Gastroesophageal sphincter (tissue), 4 donors: ENCODE measurements around the gene DYNC2I2. TPM values are rescaled to one million over a fixed set of nuclear protein-coding genes. Genes with fewer than 3 reads are reported as not detected.

Experiments
- ATAC-seq: fragments of 150-250 bp; one replicate; pipeline ENCODE4 v1.9.1; 2016; ENCODE audit warnings: mild to moderate bottlenecking, moderate library complexity
- H3K27ac ChIP-seq, 4 donors: fragments of 200-600 bp; sonication (generic) in 3 of 4; 1 replicate in 3 of 4; 2 replicates in 1 of 4; pipeline ENCODE4 v1.5.1; 2016 to 2019
- H3K27me3 ChIP-seq: fragments of 200-600 bp; sonication (generic); one replicate; pipeline ENCODE4 v1.5.1; 2019
- H3K36me3 ChIP-seq, 2 donors: fragments of 200-600 bp; sonication (generic); one replicate each; pipeline ENCODE4 v1.5.1; 2019; ENCODE audit warnings: control low read depth in 1 of 2
- H3K4me1 ChIP-seq, 3 donors: fragments of 200-600 bp; sonication (generic); 1 replicate in 2 of 3; 2 replicates in 1 of 3; pipeline ENCODE4 v1.5.1; 2016 to 2019; ENCODE audit warnings: control low read depth in 2 of 3
- H3K4me3 ChIP-seq, 2 donors: fragments of 200-600 bp; sonication (generic); one replicate each; pipeline ENCODE4 v1.5.1; 2019; ENCODE audit warnings: mild to moderate bottlenecking in 1 of 2, moderate library complexity in 1 of 2
- H3K9me3 ChIP-seq, 3 donors: fragments of 200-600 bp; sonication (generic); one replicate each; pipeline ENCODE4 v1.5.1; 2017 to 2019; ENCODE audit warnings: control low read depth in 2 of 3
- EP300 ChIP-seq: sonication (generic); formaldehyde crosslinking; IDR thresholded peaks from one replicate; pipeline ENCODE4 v1.6.1; 2017; ENCODE audit warnings: antibody characterized with exemption, mild to moderate bottlenecking
- POLR2A ChIP-seq, 2 donors: fragments of 450-650 bp; IDR thresholded peaks; one replicate each; pipeline ENCODE4 v1.6.1; 2017; ENCODE audit warnings: antibody characterized with exemption in 2 of 2, mild to moderate bottlenecking in 2 of 2, moderate library complexity in 1 of 2
- POLR2AphosphoS5 ChIP-seq: sonication (generic); formaldehyde crosslinking; IDR thresholded peaks from one replicate; pipeline ENCODE4 v1.6.1; 2017; ENCODE audit warnings: antibody characterized with exemption
- WGBS, 2 donors: methylation state at CpG; one replicate each; pipeline ENCODE4 v1.1.5; 2018; ENCODE audit warnings: low coverage in 1 of 2; 5-methylcytosine and 5-hydroxymethylcytosine counted together
- total RNA-seq, 4 donors: library from RNA; depleted of rRNA; stranded (reverse); fragments of >200 nt; gene quantifications; one replicate each; pipeline ENCODE4 v1.1.0, GENCODE V29; 2016
- TF ChIP-seq, protein P1 (sequence below), 4 experiments: fragments of 200-600 bp in 2 of 4; fragments of 450-650 bp in 2 of 4; sonication (generic) in 1 of 4; IDR thresholded peaks; one replicate each; pipeline ENCODE4 v1.5.1; 2017 to 2019; ENCODE audit warnings: antibody characterized with exemption in 4 of 4, mild to moderate bottlenecking in 2 of 4, moderate library complexity in 2 of 4

Gene DYNC2I2
- total RNA-seq, 4 donors from 2014 or later = 28.3 to 47.0 (median 37.7) TPM

DNA sequence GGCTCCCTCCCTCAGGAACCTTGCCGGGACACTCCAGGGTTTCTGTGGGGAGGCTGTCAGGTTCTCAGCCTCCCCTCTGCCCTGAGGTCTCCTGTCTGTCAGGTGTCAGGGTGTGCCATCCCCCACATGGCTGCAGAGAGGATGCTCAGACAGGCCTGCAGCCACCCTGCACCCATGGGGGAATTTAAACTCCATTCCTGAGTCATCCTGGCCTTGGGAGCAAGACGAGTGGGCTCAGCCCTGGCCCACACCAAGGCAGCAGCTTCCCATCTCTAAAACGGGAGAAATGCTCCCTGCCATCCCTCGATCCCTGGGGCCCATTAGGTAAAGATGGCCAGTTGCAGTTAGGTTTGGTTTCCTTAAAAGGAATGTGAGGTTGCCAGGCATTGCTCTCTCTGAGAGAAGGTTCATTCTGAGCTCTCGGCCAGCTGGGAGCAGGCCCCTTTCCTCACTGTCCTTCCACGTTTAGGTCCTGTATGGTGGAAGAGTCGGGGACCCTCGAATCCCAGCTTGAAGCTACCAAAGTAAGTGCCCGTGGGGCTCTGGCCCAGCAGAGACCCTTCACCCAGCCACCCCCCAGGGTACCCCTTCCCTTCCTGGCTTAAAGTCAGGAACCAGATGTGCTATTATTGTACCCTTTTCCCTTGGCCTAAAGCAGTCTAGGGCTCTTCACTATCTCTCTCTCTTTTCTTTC lies 26.6 kb downstream of the DYNC2I2 start:
- Histone ChIP-seq H3K4me3 (no peak overlapping the region), H3K4me1 (peaks cover 2 to 40% (median 18%) of the 10 kb centered on the region in 3 donors), H3K36me3 (peaks cover 0 to 98% of the 10 kb centered on the region in 2 donors), H3K27me3 (no peaks in the 10 kb centered on the region), H3K9me3 (no peaks in the 10 kb centered on the region), H3K27ac (peak overlapping the region in 2 of 4 donors; percentile 64 to 73)
- WGBS, 2 donors = 58 to 73% methylated on average over 3 to 5 of the region's 9 CpGs
- ATAC-seq = no peak
- TF ChIP-seq EP300 (no peak), POLR2A (IDR thresholded peaks at IDR 0.05) (no peak), POLR2AphosphoS5 (no peak)
- TF ChIP-seq, protein P1, sequence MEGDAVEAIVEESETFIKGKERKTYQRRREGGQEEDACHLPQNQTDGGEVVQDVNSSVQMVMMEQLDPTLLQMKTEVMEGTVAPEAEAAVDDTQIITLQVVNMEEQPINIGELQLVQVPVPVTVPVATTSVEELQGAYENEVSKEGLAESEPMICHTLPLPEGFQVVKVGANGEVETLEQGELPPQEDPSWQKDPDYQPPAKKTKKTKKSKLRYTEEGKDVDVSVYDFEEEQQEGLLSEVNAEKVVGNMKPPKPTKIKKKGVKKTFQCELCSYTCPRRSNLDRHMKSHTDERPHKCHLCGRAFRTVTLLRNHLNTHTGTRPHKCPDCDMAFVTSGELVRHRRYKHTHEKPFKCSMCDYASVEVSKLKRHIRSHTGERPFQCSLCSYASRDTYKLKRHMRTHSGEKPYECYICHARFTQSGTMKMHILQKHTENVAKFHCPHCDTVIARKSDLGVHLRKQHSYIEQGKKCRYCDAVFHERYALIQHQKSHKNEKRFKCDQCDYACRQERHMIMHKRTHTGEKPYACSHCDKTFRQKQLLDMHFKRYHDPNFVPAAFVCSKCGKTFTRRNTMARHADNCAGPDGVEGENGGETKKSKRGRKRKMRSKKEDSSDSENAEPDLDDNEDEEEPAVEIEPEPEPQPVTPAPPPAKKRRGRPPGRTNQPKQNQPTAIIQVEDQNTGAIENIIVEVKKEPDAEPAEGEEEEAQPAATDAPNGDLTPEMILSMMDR (IDR thresholded peaks at IDR 0.05) = no peak

DNA sequence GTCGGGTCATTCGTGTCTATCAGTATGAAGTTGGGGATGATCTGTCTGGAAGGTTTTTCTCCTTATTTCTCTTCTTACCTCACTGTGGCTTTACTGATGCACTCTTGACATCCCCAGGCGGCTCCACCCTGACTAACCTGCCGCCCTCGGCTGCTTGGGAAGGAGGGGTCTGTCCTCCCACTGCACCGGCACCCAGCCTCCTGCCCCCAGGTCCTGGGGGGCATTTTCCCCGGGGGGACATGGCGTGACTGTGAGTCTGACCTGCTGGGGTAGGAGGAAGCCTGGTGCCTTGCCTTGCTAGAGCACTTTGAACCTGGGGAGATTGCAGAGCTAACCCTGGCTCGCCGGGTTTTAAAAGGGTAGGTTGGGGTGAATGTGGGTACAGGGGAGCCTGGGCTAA lies 27.5 kb downstream of the DYNC2I2 start:
- no peak for TF ChIP-seq POLR2A (IDR thresholded peaks at IDR 0.05)
- TF ChIP-seq, protein P1 (IDR thresholded peaks at IDR 0.05) = no peak
- no peak for TF ChIP-seq POLR2AphosphoS5
- ATAC-seq = no peak
- peaks cover 0 to 100% of the 10 kb centered on the region in 2 donors for H3K36me3 ChIP-seq
- no peak overlapping the region for H3K4me3 ChIP-seq
- WGBS, 2 donors = 42 to 76% methylated on average over 2 to 6 of the region's 10 CpGs
- peaks cover 0 to 32% (median 10%) of the 10 kb centered on the region in 3 donors for H3K4me1 ChIP-seq
- peak overlapping the region in 3 of 4 donors; percentile 64 to 76 (median 73) for H3K27ac ChIP-seq
- H3K9me3 ChIP-seq = no peaks in the 10 kb centered on the region
- H3K27me3 ChIP-seq = no peaks in the 10 kb centered on the region

DNA sequence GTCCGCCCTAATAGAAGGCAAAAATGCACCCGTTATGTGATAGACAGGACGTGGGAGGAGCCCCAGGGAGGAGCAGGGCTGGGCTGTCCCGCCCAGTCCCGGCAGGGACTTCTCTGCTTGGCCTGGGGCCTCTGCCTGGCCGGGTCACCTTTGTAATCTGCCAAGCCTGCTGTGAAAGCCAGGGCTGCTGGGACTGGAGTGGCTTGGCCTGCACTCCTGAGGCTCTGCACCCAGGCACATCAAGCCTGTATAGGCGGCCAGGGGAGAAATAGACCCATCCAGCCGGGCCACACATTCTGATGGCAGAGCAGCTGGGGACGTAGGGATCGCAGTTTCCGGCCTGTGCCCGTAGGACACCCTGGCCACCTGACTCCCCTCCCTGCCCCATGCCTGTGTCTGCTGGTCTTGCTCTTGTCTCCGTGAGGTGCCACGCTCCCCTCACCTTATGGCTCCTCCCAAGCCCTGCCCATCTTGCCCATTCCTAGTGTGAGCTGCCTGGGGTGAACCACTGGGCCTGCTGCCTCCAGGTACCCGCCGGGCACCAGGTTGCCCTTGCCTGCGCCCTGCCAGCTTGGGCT lies 28.1 kb downstream of the DYNC2I2 start:
- peaks cover 0 to 100% of the 10 kb centered on the region in 2 donors for H3K36me3 ChIP-seq

DNA sequence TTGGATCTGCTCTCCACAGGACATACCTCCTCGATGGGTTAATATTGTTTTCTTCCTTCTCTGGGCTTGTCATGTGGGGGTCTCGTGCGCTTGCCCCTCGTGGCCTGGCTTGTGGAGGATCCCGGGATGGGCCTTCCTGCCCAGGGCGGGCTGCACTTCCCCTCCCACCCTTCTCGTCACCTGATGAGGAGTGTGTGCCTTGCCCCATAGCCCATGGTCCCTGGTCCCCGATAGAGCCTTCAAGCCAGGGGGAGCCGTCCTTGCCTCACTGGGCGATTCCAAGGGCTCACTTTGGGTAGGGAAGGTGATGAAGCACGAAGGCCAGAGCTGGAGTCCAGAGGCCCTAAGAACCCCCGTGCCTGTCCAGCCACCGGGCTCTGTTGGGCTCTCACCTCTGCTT lies 28.7 kb downstream of the DYNC2I2 start:
- Histone ChIP-seq H3K27ac (peak overlapping the region in 3 of 4 donors; percentile 64 to 76 (median 73)), H3K27me3 (no peaks in the 10 kb centered on the region), H3K36me3 (peaks cover 0 to 100% of the 10 kb centered on the region in 2 donors), H3K4me1 (peaks cover 0 to 28% (median 10%) of the 10 kb centered on the region in 3 donors), H3K4me3 (no peak overlapping the region), H3K9me3 (no peaks in the 10 kb centered on the region)
- TF ChIP-seq, protein P1 (IDR thresholded peaks at IDR 0.05) = no peak
- no peak for TF ChIP-seq POLR2A (IDR thresholded peaks at IDR 0.05)
- TF ChIP-seq POLR2AphosphoS5 = no peak
- no peak for TF ChIP-seq EP300
- ATAC-seq = no peak
- 54% methylated on average over 6 of the region's 13 CpGs; no CpG with 5 or more reads in 1 of the 2 donors for WGBS, 2 donors

More for the DNA sequence above, 28.1 kb downstream of the DYNC2I2 start:
- Histone ChIP-seq H3K4me3 (no peak overlapping the region), H3K4me1 (peaks cover 0 to 28% (median 10%) of the 10 kb centered on the region in 3 donors), H3K9me3 (no peaks in the 10 kb centered on the region), H3K27ac (peak overlapping the region in 3 of 4 donors; percentile 64 to 76 (median 73)), H3K27me3 (no peaks in the 10 kb centered on the region)
- ATAC-seq = peak; percentile 93
- 40 to 77% methylated on average over 7 to 10 of the region's 17 CpGs for WGBS, 2 donors
- TF ChIP-seq POLR2AphosphoS5 (no peak), EP300 (no peak), POLR2A (IDR thresholded peaks at IDR 0.05) (no peak)
- TF ChIP-seq, protein P1 (IDR thresholded peaks at IDR 0.05) = no peak
